HG03378 (cell line): Measurements from ENCODE around the gene HS3ST1.
A peak's percentile ranks its signal among the peaks of the same experiment; 100 is the strongest.

Experiments
- ATAC-seq: cut with Tn5 transposase; IDR thresholded peaks from one replicate; pipeline ENCODE4 v1.9.1; 2021; ENCODE audit warnings: mild to moderate bottlenecking, moderate library complexity; ENCODE audit not compliant: unreplicated experiment

Gene HS3ST1

GRCh38 chr4:11435557-11435956, 6.9 kb upstream of the HS3ST1 start:
- ATAC-seq, result no peak

- no peak for ATAC-seq
Observed at GRCh38 chr4:11431111-11431510, 2.4 kb upstream of the HS3ST1 start.

- ATAC-seq, result no peak
Observed at GRCh38 chr4:11430536-11430935, 1.8 kb upstream of the HS3ST1 start.

- no peak for ATAC-seq
Observed at GRCh38 chr4:11429699-11430045, 978 bp upstream of the HS3ST1 start.

GRCh38 chr4:11428899-11429698, 405 bp upstream of the HS3ST1 start:
- peak; percentile 63 for ATAC-seq

GRCh38 chr4:11427121-11427996, 1.3 kb downstream of the HS3ST1 start:
- no peak for ATAC-seq

- ATAC-seq, result no peak
Observed at GRCh38 chr4:11426731-11427120, 2.0 kb downstream of the HS3ST1 start.

GRCh38 chr4:11426003-11426402, 2.7 kb downstream of the HS3ST1 start:
- no peak for ATAC-seq

GRCh38 chr4:11424856-11425255, 3.8 kb downstream of the HS3ST1 start:
- ATAC-seq, result no peak

GRCh38 chr4:11424000-11424399, 4.7 kb downstream of the HS3ST1 start:
- ATAC-seq, result peak; percentile 37

- ATAC-seq, result no peak
Observed at GRCh38 chr4:11423465-11423864, 5.2 kb downstream of the HS3ST1 start.

GRCh38 chr4:11421116-11421515, 7.6 kb downstream of the HS3ST1 start:
- ATAC-seq, result no peak

GRCh38 chr4:11420327-11420726, 8.4 kb downstream of the HS3ST1 start:
- ATAC-seq, result no peak

- ATAC-seq, result no peak
Observed at GRCh38 chr4:11418610-11419009, 10.1 kb downstream of the HS3ST1 start.

- ATAC-seq, result no peak
Observed at GRCh38 chr4:11416767-11417113, 12.0 kb downstream of the HS3ST1 start.

GRCh38 chr4:11416071-11416766, 12.5 kb downstream of the HS3ST1 start:
- ATAC-seq, result peak; percentile 51

- peak; percentile 78 for ATAC-seq
Observed at GRCh38 chr4:11415409-11416070, 13.2 kb downstream of the HS3ST1 start.

- ATAC-seq, result no peak
Observed at GRCh38 chr4:11412211-11412610, 16.5 kb downstream of the HS3ST1 start.

GRCh38 chr4:11409632-11410031, 19.1 kb downstream of the HS3ST1 start:
- no peak for ATAC-seq

- no peak for ATAC-seq
Observed at GRCh38 chr4:11408233-11408967, 20.3 kb downstream of the HS3ST1 start.
